ENCODE data around the gene CAMK2A.
A peak's percentile ranks its signal among the peaks of the same experiment; 100 is the strongest.

- TF ChIP-seq EZH2 (IDR thresholded peaks at IDR 0.05; ENCODE audit: low read depth, unreplicated experiment) (no peak), CTCF (conservative IDR thresholded peaks at IDR 0.05; ENCODE audit: low read depth in 2 of 2) (0 out of 4 replicates have a peak, but pooled peaks of 1 of the 2 experiments have one; percentile 13), POLR2AphosphoS5 (IDR thresholded peaks at IDR 0.05; ENCODE audit: low read depth) (no peak), EZH2phosphoT487 (IDR thresholded peaks at IDR 0.05; ENCODE audit: unreplicated experiment) (no peak), CREB1 (CRISPR knock-in tag; IDR thresholded peaks at IDR 0.05; ENCODE audit: low read depth) (no peak), STAT1 (IDR thresholded peaks at IDR 0.05; ENCODE audit: unreplicated experiment) (no peak)
- TF ChIP-seq, protein P1, sequence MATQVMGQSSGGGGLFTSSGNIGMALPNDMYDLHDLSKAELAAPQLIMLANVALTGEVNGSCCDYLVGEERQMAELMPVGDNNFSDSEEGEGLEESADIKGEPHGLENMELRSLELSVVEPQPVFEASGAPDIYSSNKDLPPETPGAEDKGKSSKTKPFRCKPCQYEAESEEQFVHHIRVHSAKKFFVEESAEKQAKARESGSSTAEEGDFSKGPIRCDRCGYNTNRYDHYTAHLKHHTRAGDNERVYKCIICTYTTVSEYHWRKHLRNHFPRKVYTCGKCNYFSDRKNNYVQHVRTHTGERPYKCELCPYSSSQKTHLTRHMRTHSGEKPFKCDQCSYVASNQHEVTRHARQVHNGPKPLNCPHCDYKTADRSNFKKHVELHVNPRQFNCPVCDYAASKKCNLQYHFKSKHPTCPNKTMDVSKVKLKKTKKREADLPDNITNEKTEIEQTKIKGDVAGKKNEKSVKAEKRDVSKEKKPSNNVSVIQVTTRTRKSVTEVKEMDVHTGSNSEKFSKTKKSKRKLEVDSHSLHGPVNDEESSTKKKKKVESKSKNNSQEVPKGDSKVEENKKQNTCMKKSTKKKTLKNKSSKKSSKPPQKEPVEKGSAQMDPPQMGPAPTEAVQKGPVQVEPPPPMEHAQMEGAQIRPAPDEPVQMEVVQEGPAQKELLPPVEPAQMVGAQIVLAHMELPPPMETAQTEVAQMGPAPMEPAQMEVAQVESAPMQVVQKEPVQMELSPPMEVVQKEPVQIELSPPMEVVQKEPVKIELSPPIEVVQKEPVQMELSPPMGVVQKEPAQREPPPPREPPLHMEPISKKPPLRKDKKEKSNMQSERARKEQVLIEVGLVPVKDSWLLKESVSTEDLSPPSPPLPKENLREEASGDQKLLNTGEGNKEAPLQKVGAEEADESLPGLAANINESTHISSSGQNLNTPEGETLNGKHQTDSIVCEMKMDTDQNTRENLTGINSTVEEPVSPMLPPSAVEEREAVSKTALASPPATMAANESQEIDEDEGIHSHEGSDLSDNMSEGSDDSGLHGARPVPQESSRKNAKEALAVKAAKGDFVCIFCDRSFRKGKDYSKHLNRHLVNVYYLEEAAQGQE (IDR thresholded peaks at IDR 0.05; ENCODE audit: unreplicated experiment), result no peak
These were observed 66.1 kb downstream of the CAMK2A start for GRCh38 chr5:150223474-150223873.
